22Rv1 (cell line): Measurements from ENCODE around the gene CCDC170.
A peak's percentile ranks its signal among the peaks of the same experiment; 100 is the strongest.

ENCODE experiments used
- H3K27ac ChIP-seq: fragments of 450-650 bp; 2 replicates; pipeline ENCODE4 v1.5.1; 2017
- ZFX ChIP-seq: fragments of 450-650 bp; IDR thresholded peaks from 2 replicates; pipeline ENCODE4 v1.6.1; 2017; ENCODE audit warnings: antibody characterized with exemption, borderline replicate concordance
- TF ChIP-seq, protein P1 (sequence below): fragments of 450-650 bp; IDR thresholded peaks from 2 replicates; pipeline ENCODE4 v1.5.1; 2017; ENCODE audit warnings: mild to moderate bottlenecking

Gene CCDC170

DNA sequence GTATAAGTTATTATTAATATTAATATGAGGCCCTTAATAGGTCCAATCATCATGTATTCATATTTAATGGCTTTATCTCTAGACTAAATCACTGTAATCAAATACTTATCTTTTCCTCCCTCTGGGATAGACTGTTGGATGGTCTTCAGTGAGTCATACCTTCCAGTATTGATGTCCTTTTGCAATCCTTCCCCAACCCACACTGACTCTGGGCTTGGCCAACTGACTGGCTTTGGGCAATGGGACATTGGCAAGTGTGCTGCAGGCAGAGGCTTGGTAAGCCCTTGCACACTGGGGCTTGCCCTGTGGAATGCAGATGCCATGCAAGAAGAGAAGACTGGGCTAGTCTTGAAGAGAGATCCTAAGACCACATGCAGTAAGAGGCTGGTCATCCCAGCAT lies 136.6 kb downstream of the CCDC170 start:
- no peak for TF ChIP-seq ZFX
- TF ChIP-seq, protein P1, sequence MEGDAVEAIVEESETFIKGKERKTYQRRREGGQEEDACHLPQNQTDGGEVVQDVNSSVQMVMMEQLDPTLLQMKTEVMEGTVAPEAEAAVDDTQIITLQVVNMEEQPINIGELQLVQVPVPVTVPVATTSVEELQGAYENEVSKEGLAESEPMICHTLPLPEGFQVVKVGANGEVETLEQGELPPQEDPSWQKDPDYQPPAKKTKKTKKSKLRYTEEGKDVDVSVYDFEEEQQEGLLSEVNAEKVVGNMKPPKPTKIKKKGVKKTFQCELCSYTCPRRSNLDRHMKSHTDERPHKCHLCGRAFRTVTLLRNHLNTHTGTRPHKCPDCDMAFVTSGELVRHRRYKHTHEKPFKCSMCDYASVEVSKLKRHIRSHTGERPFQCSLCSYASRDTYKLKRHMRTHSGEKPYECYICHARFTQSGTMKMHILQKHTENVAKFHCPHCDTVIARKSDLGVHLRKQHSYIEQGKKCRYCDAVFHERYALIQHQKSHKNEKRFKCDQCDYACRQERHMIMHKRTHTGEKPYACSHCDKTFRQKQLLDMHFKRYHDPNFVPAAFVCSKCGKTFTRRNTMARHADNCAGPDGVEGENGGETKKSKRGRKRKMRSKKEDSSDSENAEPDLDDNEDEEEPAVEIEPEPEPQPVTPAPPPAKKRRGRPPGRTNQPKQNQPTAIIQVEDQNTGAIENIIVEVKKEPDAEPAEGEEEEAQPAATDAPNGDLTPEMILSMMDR, result no peak
- H3K27ac ChIP-seq, result no peak overlapping the region

DNA sequence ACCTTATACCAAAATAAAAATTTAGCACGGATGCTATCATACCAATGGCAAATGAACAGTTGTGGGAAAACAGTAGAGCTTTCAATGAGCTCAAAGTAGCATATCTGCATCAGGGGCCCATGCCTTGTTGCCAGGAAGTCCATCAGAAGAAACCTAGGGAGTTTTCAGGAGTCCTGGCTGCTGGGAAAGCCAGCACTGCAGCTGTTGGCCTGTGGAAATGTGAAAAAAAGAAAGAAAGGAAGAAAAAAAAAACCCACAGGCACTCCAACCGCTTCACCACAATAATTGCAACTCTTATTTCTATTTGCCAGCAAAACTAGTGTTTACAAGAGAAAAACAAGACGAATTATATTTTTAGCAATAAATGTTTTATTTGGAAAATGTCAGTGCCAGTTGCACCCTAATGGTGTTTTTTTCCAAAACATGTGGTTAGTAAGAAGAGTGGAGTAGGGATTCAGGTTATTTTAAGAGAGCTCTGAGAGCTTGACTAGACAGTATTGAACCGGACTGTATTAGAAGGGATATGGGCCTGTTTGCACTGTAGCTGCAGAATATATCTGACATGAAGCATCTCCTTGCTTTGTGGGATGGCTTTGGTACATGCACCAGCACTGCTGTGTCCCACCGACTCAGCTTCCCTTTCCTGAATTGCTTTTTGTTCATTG lies 137.3 kb downstream of the CCDC170 start:
- TF ChIP-seq, protein P1, result no peak
- TF ChIP-seq ZFX, result no peak

DNA sequence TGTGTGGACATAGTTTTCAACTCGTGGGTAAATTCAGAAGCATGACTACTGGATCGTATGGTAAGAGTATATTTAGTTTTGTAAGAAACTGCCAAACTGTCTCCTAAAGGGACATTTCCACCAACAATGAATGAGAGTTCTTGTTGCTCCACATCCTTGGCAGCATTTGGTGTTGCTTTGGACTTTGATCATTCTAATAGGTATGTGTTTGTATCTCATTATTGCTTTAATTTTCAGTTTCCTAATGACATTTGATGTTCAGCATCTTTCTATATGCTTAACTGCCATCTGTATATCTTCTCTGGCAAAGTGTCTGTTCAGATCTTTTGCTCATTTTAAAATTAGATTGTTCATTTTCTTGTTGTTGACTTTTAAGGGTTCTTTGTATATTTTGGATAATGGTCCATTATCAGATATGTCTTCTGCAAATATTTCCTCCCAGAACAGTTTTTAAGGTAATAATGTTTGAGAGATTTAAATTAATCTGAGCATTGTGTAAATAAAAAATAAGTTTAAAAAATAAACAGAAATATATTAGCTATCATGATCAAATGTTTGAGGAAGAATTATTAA lies 138.7 kb downstream of the CCDC170 start:
- no peak for TF ChIP-seq ZFX
- TF ChIP-seq, protein P1, result no peak

More for the DNA sequence above, 137.3 kb downstream of the CCDC170 start:
- no peak overlapping the region for H3K27ac ChIP-seq

DNA sequence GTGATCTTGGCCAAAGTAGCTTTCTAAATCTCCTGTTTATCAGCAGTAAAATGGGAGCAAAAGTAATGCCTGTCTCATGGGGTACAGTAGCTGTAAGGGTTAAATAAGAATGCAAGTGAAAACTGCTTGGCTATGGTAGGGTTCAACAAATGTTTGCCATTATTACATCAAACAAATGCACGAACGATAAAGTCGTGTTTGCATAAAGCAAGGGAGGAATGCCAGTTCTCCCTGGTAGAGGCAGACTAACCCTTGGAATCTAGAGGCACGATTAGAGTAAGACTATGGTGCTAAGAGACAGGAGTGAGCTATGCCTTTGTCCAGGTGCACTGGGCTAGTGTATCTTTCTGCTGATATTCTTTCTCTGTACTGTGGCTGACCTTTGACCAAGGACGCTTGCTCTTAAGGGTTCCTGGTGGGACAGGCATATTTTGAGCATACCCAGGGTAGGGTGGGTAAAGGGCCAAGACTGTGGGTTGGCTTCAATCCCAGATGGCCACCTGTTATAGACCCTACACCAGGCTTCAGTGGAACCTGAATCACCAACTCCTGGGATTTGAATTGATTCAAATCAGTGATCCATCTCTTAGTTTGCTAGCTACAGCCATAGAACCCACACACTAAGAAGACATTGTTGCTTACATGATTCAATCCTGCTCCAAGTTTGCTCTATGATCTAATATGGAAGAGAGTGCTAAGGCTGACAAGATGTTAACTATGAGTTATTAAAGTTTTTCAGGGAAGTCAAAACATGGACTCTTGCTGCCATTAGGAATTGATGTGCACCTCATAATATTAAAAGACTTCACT lies 139.9 kb downstream of the CCDC170 start:
- peak overlapping the region; percentile 43 for H3K27ac ChIP-seq
- TF ChIP-seq, protein P1, result no peak

More for the DNA sequence above, 138.7 kb downstream of the CCDC170 start:
- H3K27ac ChIP-seq, result peak overlapping the region; percentile 43; the same call in 1 of the 2 replicates

DNA sequence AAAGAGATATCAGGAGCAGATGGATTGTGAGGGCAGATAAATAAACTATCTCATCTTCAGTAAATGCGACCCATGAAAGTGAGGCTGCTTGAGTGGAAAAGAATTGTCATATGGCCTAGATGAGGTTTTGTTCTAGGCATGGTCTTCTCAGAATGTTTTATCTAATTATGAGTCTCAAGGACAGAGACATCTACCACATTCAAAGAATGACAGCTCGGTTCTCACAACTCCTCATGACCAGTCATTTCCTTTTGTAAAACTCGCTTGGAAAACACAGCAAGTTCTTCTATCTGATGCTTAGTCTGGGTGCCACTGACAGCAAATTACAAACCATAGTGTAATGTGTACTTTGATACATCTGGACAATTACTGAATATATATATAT lies 140.5 kb downstream of the CCDC170 start:
- H3K27ac ChIP-seq, result no peak overlapping the region
- no peak for TF ChIP-seq ZFX
- TF ChIP-seq, protein P1, result no peak

DNA sequence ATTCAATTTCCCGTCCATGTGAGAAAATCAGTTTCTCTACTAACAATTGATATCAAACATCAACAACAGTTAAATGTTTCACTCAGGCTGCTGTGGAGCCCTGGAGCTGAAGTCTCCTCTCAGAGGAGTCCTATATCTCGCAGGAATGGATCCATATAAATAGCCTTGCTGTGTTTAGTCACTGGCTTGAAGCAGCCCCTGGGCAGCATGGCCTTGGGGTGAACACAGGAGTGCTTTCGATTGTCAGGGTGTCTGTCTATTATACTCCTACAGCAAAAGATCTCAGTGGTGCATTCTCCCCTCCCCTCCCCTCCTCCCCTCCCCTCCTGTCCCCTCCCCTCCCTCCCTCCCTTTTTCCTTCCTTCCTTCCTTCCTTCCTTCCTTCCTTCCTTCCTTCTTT lies 141.9 kb downstream of the CCDC170 start:
- TF ChIP-seq, protein P1, result no peak
- no peak for TF ChIP-seq ZFX
- no peak overlapping the region for H3K27ac ChIP-seq

DNA sequence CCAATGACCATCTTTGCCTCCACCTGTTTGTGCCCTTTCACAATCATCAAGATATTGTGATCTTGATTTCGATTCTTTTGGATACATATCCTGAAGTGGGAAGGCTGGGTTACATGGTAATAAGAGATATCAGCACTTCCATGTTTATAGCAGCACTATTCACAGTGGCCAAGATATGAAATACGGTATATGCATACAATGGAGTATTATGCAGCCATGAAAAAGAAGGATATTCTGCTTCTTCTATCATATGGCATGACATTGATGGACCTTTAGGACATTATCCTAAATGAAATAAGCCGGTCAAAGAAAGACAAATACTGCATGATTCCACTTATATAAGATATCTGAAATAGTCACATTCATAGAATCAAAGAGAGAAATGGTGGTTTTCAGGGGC lies 144.0 kb downstream of the CCDC170 start:
- no peak overlapping the region for H3K27ac ChIP-seq
- TF ChIP-seq, protein P1, result no peak
- TF ChIP-seq ZFX, result no peak
